GM21737 (cell line): Measurements from ENCODE around the gene DLX2.

ENCODE experiments used
- ATAC-seq: cut with Tn5 transposase; IDR thresholded peaks from one replicate; pipeline ENCODE4 v1.9.1; 2021; ENCODE audit warnings: mild to moderate bottlenecking, moderate library complexity; ENCODE audit not compliant: unreplicated experiment

The DLX2 gene

GRCh38 chr2:172056293-172056692, 46.4 kb downstream of the DLX2 start:
- no peak for ATAC-seq

- no peak for ATAC-seq
These were observed 49.2 kb downstream of the DLX2 start for GRCh38 chr2:172053486-172053885.

- no peak for ATAC-seq
These were observed 50.4 kb downstream of the DLX2 start for GRCh38 chr2:172052000-172052983.

GRCh38 chr2:172050479-172051125, 52.1 kb downstream of the DLX2 start:
- no peak for ATAC-seq

- ATAC-seq: no peak
These were observed 53.1 kb downstream of the DLX2 start for GRCh38 chr2:172049567-172050120.
